Neural cell (in vitro differentiated cells): ENCODE measurements around the gene TP53INP2. TPM values are rescaled to one million over a fixed set of nuclear protein-coding genes. Genes with fewer than 3 reads are reported as not detected.
A peak's percentile ranks its signal among the peaks of the same experiment; 100 is the strongest.

Experiments used
- H2AFZ ChIP-seq: fragments of 200-600, 300-800 bp; sonication (generic), shearing (Covaris generic); 2 replicates; pipeline ENCODE4 v1.6.0; 2014; ENCODE audit warnings: low read depth, mild to moderate bottlenecking, antibody characterized with exemption, low read length, moderate library complexity
- H3F3A ChIP-seq: fragments of 200-600 bp; shearing (Covaris generic); 2 replicates; pipeline ENCODE4 v1.6.1; 2016; ENCODE audit warnings: mild to moderate bottlenecking, moderate library complexity, mixed read lengths, antibody characterized with exemption, low read length; ENCODE audit not compliant: insufficient read depth, poor library complexity, severe bottlenecking
- H3K27ac ChIP-seq: fragments of 200-600, 300-800 bp; sonication (generic), shearing (Covaris generic); 2 replicates; pipeline ENCODE4 v1.5.1; 2014; ENCODE audit warnings: mild to moderate bottlenecking, low read length, moderate library complexity
- H3K27me3 ChIP-seq: fragments of 300-800, 200-600 bp; sonication (generic), shearing (Covaris generic); 2 replicates; pipeline ENCODE4 v1.6.0; 2014; ENCODE audit warnings: mild to moderate bottlenecking, low read depth, low read length, moderate library complexity; ENCODE audit not compliant: insufficient read depth
- H3K36me3 ChIP-seq: fragments of 300-800, 200-600 bp; sonication (generic), shearing (Covaris generic); 2 replicates; pipeline ENCODE4 v1.5.1; 2014; ENCODE audit warnings: mild to moderate bottlenecking, antibody characterized with exemption, low read length, moderate library complexity; ENCODE audit not compliant: insufficient read depth
- H3K4me2 ChIP-seq: fragments of 300-800, 200-600 bp; sonication (generic), shearing (Covaris generic); 2 replicates; pipeline ENCODE4 v1.6.0; 2014; ENCODE audit warnings: mild to moderate bottlenecking, low read length
- H3K4me3 ChIP-seq: fragments of 300-800, 200-600 bp; sonication (generic), shearing (Covaris generic); 2 replicates; pipeline ENCODE4 v1.5.1; 2014; ENCODE audit warnings: mild to moderate bottlenecking, low read length, moderate library complexity
- H3K79me2 ChIP-seq: fragments of 200-600 bp; shearing (Covaris generic); replicated peaks from 2 replicates; pipeline ENCODE4 v1.6.0; 2014; ENCODE audit warnings: mild to moderate bottlenecking, low read length, moderate library complexity; ENCODE audit not compliant: insufficient read depth
- H3K9ac ChIP-seq: fragments of 300-800, 200-600 bp; sonication (generic), shearing (Covaris generic); 2 replicates; pipeline ENCODE4 v1.6.1; 2016; ENCODE audit warnings: mild to moderate bottlenecking, low read length, mixed read lengths
- H3K9me2 ChIP-seq: fragments of 200-600 bp; shearing (Covaris generic); 2 replicates; pipeline ENCODE4 v1.6.1; 2016; ENCODE audit warnings: mild to moderate bottlenecking, low read length, mixed read lengths; ENCODE audit not compliant: insufficient read depth
- H3K9me3 ChIP-seq: fragments of 200-600, 300-800 bp; sonication (generic), shearing (Covaris generic); 2 replicates; pipeline ENCODE4 v1.6.1; 2016; ENCODE audit warnings: mild to moderate bottlenecking, mixed run types, low read length, moderate library complexity, mixed read lengths
- H4K20me1 ChIP-seq: fragments of 200-600 bp; shearing (Covaris generic); 2 replicates; pipeline ENCODE4 v1.6.1; 2016; ENCODE audit warnings: mild to moderate bottlenecking, mixed run types; ENCODE audit not compliant: insufficient read depth
- CTCF ChIP-seq: fragments of 450-650 bp; IDR thresholded peaks from 2 replicates; pipeline ENCODE4 v1.5.1; 2014; ENCODE audit warnings: antibody characterized with exemption, mild to moderate bottlenecking, moderate library complexity; ENCODE audit not compliant: poor library complexity, severe bottlenecking
- EP300 ChIP-seq: fragments of 450-650 bp; conservative IDR thresholded peaks from 2 replicates; pipeline ENCODE4 v1.6.1; 2014; ENCODE audit warnings: antibody characterized with exemption, mild to moderate bottlenecking, moderate library complexity; ENCODE audit not compliant: poor library complexity, severe bottlenecking
- EZH2 ChIP-seq: fragments of 200-600, 300-800 bp; shearing (Covaris generic), sonication (generic); IDR thresholded peaks from 2 replicates; pipeline ENCODE4 v1.6.1; 2014; ENCODE audit warnings: antibody characterized with exemption, low read length, borderline replicate concordance, mild to moderate bottlenecking; ENCODE audit not compliant: insufficient read depth, poor library complexity, severe bottlenecking
- MXI1 ChIP-seq: fragments of 450-650 bp; conservative IDR thresholded peaks from 2 replicates; pipeline ENCODE4 v1.6.1; 2014; ENCODE audit warnings: antibody characterized with exemption, mild to moderate bottlenecking; ENCODE audit not compliant: poor library complexity, severe bottlenecking
- POLR2AphosphoS5 ChIP-seq: IDR thresholded peaks from 2 replicates; pipeline ENCODE4 v1.6.1; 2012
- RAD21 ChIP-seq: fragments of 450-650 bp; conservative IDR thresholded peaks from 2 replicates; pipeline ENCODE4 v1.6.1; 2014; ENCODE audit warnings: antibody characterized with exemption, mild to moderate bottlenecking, moderate library complexity
- REST ChIP-seq: IDR thresholded peaks from 2 replicates; pipeline ENCODE4 v1.6.1; 2012; ENCODE audit warnings: borderline replicate concordance
- SMC3 ChIP-seq: fragments of 450-650 bp; conservative IDR thresholded peaks from 2 replicates; pipeline ENCODE4 v1.6.1; 2014; ENCODE audit warnings: antibody characterized with exemption, mild to moderate bottlenecking, moderate library complexity; ENCODE audit not compliant: poor library complexity
- TAF1 ChIP-seq: IDR thresholded peaks from 2 replicates; pipeline ENCODE4 v1.6.1; 2012; ENCODE audit warnings: low read depth
- polyA plus RNA-seq: library from polyadenylated mRNA; depleted of rRNA; stranded (reverse); fragments of >200 nt; gene quantifications from 2 replicates; pipeline ENCODE4 v1.2.3, GENCODE V29; 2014

The TP53INP2 gene
- polyA plus RNA-seq, 1 donor from 2014 or later: 11.5 TPM

GRCh38 chr20:34705008-34705396 lies 858 bp downstream of the TP53INP2 start:
- Histone ChIP-seq H3K9me2 (no peaks in the 10 kb centered on the region), H3K36me3 (no peaks in the 10 kb centered on the region), H3K9me3 (no peaks in the 10 kb centered on the region), H3K27me3 (no peaks in the 10 kb centered on the region), H3K79me2 (peaks cover 20% of the 10 kb centered on the region), H4K20me1 (no peaks in the 10 kb centered on the region), H2AFZ (peak overlapping the region; percentile 72), H3F3A (no peaks in the 10 kb centered on the region), H3K27ac (peak overlapping the region; percentile 99), H3K4me2 (peak overlapping the region; percentile 94), H3K9ac (peak overlapping the region; percentile 99), H3K4me3 (peak overlapping the region; percentile 90)
- TF ChIP-seq EZH2: no peak
- TF ChIP-seq TAF1: no peak
- peak; percentile 4 for TF ChIP-seq REST

- Histone ChIP-seq H3K27me3 (peaks cover 4% of the 10 kb centered on the region), H3K9me3 (no peaks in the 10 kb centered on the region), H3K9me2 (no peaks in the 10 kb centered on the region), H3F3A (no peaks in the 10 kb centered on the region), H3K79me2 (peaks cover 20% of the 10 kb centered on the region), H3K4me3 (peak overlapping the region; percentile 90), H3K36me3 (peaks cover 4% of the 10 kb centered on the region), H2AFZ (no peak overlapping the region), H3K4me2 (peak overlapping the region; percentile 94), H3K27ac (peak overlapping the region; percentile 99), H4K20me1 (no peaks in the 10 kb centered on the region), H3K9ac (peak overlapping the region; percentile 99)
- no peak for TF ChIP-seq EP300
- TF ChIP-seq CTCF: no peak
- TF ChIP-seq MXI1: no peak
- no peak for TF ChIP-seq SMC3
- TF ChIP-seq TAF1: no peak
- no peak for TF ChIP-seq POLR2AphosphoS5
- no peak for TF ChIP-seq RAD21
- TF ChIP-seq REST: no peak
- TF ChIP-seq EZH2: no peak
Measured at GRCh38 chr20:34705397-34706301, 1.5 kb downstream of the TP53INP2 start.
